Glutamatergic neuron (in vitro differentiated cells): ENCODE results near the gene CSAG2. TPM values are rescaled to one million over a fixed set of nuclear protein-coding genes. Genes with fewer than 3 reads are reported as not detected.
"Not testable (repeated sequence)": the region's sequence is repeated elsewhere in the genome, so short reads cannot be mapped to it uniquely, and the experiment has no call there.

ENCODE experiments used
- DNase-seq: peaks from one replicate; pipeline ENCODE4 v3.0.0; 2022
- H3K27ac Mint-ChIP-seq: one replicate; pipeline ENCODE4 v1.8.0; 2020; ENCODE audit warnings: mild to moderate bottlenecking, mixed read lengths, inconsistent platforms; ENCODE audit not compliant: unreplicated experiment
- H3K27me3 Mint-ChIP-seq: one replicate; pipeline ENCODE4 v1.8.0; 2020; ENCODE audit warnings: mild to moderate bottlenecking, moderate library complexity, mixed read lengths, inconsistent platforms; ENCODE audit not compliant: unreplicated experiment
- H3K36me3 Mint-ChIP-seq: one replicate; pipeline ENCODE4 v1.8.0; 2020; ENCODE audit warnings: mild to moderate bottlenecking, mixed read lengths, inconsistent platforms; ENCODE audit not compliant: unreplicated experiment
- H3K4me1 Mint-ChIP-seq: one replicate; pipeline ENCODE4 v1.8.0; 2020; ENCODE audit warnings: mild to moderate bottlenecking, low read depth, mixed read lengths, inconsistent platforms; ENCODE audit not compliant: unreplicated experiment
- H3K4me3 Mint-ChIP-seq: one replicate; pipeline ENCODE4 v1.8.0; 2020; ENCODE audit warnings: mild to moderate bottlenecking, mixed read lengths, inconsistent platforms; ENCODE audit not compliant: unreplicated experiment
- H3K9me3 Mint-ChIP-seq: one replicate; pipeline ENCODE4 v1.8.0; 2020; ENCODE audit warnings: mild to moderate bottlenecking, moderate library complexity, mixed read lengths, inconsistent platforms; ENCODE audit not compliant: unreplicated experiment
- CTCF ChIP-seq: fragments of 200-600 bp; sonication (generic); IDR thresholded peaks from one replicate; pipeline ENCODE4 v1.5.0; 2021; ENCODE audit not compliant: partially characterized antibody, unreplicated experiment
- long read RNA-seq: library from polyadenylated mRNA; unstranded; transcript quantifications from one replicate; pipeline ENCODE4 v2.0.0, GENCODE V29; 2020; ENCODE audit not compliant: unreplicated experiment
- total RNA-seq: library from RNA; stranded (reverse); fragmentation: NEBNext Ultra II Directional; extraction: Animal tissue kit (Norgen Biotek cat#: 25700); gene quantifications from one replicate; pipeline ENCODE4 v1.2.1, GENCODE V29; 2021; ENCODE audit not compliant: unreplicated experiment

CSAG2 gene
- not detected for total RNA-seq
- long read RNA-seq: 0 reads

DNA sequence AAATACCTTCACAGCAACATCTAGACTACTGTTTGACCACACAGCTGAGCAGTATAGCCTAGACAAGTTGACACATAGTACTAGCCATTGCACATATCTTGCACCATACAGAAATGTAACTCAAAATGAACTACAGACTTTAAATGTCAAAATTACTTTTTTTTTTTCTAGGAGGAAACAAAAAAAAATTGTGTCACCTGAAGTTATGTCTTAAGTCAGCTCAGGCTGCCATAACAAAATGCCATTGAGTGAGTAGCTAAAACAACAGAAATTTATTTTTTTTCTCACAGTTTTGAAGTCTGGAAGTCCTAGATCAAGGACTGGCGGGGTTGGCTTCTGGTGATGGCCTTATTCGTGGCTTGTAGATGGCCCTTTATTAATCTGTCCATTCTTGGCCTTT is at the start of gene CSAG2:
TSS of gene CSAG2 (minus strand) at position 101 of the 400 bp plus-strand sequence. CDS start 161 bp downstream, outside the sequence.
- H3K9me3 Mint-ChIP-seq: not testable (repeated sequence)

DNA sequence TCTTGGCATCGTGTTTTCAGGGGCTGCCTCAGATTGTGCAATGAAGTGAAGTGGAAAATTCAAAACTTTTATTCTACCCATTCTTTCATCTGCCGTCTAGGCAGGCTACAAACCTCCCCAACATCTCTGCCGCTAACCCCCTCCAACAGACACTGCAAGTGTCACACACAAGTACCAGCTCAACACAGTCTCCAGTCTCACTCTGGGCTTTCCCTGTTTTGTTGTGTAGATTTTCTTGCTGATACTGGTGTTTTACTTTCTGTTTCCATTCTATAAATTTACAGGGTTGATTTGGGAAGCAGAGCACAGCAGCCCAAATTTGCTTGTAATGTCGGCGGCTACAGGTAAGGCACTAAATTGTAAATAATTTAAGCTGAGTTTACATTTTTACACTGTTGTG is 45.8 kb upstream of the CSAG2 start:
- H3K4me1 Mint-ChIP-seq, H3K27ac Mint-ChIP-seq, DNase-seq, H3K9me3 Mint-ChIP-seq, H3K27me3 Mint-ChIP-seq, H3K4me3 Mint-ChIP-seq, H3K36me3 Mint-ChIP-seq: not testable (repeated sequence)

More for the DNA sequence above, at the start of gene CSAG2:
- not testable (repeated sequence) for H3K27ac Mint-ChIP-seq, H3K4me1 Mint-ChIP-seq, H3K36me3 Mint-ChIP-seq, DNase-seq, H3K4me3 Mint-ChIP-seq, H3K27me3 Mint-ChIP-seq

DNA sequence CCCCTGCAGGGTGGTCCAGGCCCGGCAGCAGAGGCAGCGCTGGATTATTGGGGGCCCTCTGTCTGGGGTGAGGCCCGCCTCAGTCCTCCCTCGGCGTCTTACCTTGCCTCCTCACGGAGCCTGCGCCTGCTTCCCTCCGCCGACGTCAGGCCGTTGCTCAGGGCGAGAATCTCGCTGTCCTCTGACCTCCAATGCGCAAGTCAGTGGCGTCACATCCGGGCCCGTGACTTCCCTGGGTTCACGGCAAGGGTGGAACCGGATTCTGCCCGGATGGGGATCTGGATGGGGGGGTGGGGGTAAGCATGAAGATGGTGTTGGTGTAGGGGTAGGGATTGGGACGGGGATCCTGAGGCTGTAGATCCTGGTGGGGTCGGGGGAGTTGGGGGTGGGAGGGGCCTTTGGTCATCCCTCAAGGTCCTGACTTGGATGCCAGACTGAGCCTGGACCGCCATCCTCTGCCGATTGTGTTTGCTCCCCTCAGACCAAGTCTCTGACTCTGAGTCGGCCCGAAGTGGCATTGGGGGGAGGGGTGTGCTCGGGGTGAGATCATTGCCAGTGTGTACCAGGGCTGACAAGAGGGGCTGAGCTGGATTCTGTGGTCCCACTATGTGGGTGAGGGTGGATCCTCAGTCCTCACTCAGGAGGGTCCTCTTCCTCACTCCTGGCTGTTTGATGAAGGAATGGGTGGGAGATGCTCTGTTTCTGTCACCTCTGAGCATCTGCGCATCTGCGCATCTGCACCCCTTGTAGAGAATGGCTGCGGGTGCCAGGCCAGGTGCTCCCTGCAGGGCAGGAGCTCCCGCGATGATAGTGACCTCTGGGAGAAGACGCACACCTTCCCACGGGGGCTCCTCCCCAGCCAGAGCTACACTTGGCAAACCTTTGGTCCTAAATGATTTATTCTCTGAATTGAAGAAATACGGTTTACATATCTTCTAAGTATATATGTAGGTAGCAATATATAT is 44.9 kb upstream of the CSAG2 start, which contains the start of gene MAGEA2:
TSS of gene MAGEA2 (minus strand) at position 157 of the 965 bp plus-strand sequence. CDS start 2,479 bp downstream, outside the sequence.
- H3K27me3 Mint-ChIP-seq, H3K36me3 Mint-ChIP-seq, H3K9me3 Mint-ChIP-seq, H3K4me1 Mint-ChIP-seq, H3K27ac Mint-ChIP-seq, DNase-seq, H3K4me3 Mint-ChIP-seq: not testable (repeated sequence)

DNA sequence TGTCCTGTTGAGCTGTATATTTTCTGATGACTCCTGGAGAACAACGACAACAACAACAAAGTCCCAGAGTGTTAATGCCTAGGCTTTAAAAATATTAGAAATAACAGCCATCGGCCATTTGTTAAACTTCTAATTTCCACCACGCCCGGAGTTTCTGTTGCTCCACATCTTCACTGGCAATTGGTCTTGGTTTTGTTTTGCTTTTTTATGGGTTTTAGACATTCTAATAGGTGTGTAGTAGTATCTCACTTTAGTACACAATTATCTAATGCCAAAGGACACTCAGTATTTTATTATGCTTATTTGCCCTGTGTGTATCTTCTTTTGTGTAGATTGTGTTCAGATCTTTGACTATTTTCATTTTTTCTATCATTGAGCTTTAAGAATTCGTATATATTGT is 29.5 kb upstream of the CSAG2 start:
- Mint-ChIP-seq H3K27me3 (no peaks in the 10 kb centered on the region), H3K36me3 (no peaks in the 10 kb centered on the region), H3K4me3 (no peak overlapping the region), H3K4me1 (no peaks in the 10 kb centered on the region), H3K9me3 (peaks cover 1% of the 10 kb centered on the region), H3K27ac (no peak overlapping the region)
- no peak for TF ChIP-seq CTCF
- DNase-seq: no peak

- H3K27ac Mint-ChIP-seq, H3K9me3 Mint-ChIP-seq, H3K36me3 Mint-ChIP-seq, DNase-seq, H3K4me3 Mint-ChIP-seq, H3K4me1 Mint-ChIP-seq, H3K27me3 Mint-ChIP-seq: not testable (repeated sequence)
Measured at GRCh38 chrX:152736528-152736927, 27.5 kb upstream of the CSAG2 start.

DNA sequence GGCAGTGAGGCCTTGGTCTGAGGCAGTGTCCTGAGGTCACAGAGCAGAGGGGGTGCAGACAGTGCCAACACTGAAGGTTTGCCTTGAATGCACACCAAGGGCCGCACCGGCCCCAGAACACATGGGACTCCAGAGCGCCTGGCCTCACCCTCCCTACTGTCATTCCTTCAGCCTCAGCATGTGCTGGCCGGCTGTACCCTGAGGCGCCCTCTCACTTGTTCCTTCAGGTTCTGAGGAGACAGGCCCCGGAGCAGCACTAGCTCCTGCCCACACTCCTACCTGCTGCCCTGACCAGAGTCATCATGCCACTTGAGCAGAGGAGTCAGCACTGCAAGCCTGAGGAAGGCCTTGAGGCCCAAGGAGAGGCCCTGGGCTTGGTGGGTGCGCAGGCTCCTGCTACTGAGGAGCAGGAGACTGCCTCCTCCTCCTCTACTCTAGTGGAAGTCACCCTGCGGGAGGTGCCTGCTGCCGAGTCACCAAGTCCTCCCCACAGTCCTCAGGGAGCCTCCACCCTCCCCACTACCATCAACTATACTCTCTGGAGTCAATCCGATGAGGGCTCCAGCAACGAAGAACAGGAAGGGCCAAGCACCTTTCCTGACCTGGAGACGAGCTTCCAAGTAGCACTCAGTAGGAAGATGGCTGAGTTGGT is 26.9 kb upstream of the CSAG2 start:
- Mint-ChIP-seq H3K4me3 (no peak overlapping the region), H3K27ac (no peak overlapping the region), H3K4me1 (no peaks in the 10 kb centered on the region), H3K36me3 (no peaks in the 10 kb centered on the region), H3K27me3 (no peaks in the 10 kb centered on the region), H3K9me3 (peaks cover 1% of the 10 kb centered on the region)
- TF ChIP-seq CTCF: no peak
- no peak for DNase-seq
